Suppressor macrophage treated with lipopolysaccharide for 1 hour (primary cell): ENCODE measurements around the gene SEMA4A.
A peak's percentile ranks its signal among the peaks of the same experiment; 100 is the strongest.
"Not testable (repeated sequence)": the region's sequence is repeated elsewhere in the genome, so short reads cannot be mapped to it uniquely, and the experiment has no call there.

Experiments used
- DNase-seq, 3 donors: peaks; one replicate each; pipeline ENCODE4 v3.0.0-alpha.2; 2020 to 2022

SEMA4A gene

GRCh38 chr1:156153362-156153761 is at the start of gene SEMA4A:
SEMA4A (plus strand) TSS chr1:156153585; CDS start chr1:156154579, 994 bp downstream.
- no peak for DNase-seq

GRCh38 chr1:156104065-156104810 is 49.1 kb upstream of the SEMA4A start:
- DNase-seq: peak; percentile 57 to 65 (median 65)

- no peak for DNase-seq
These were observed 48.2 kb upstream of the SEMA4A start for GRCh38 chr1:156104861-156105832.

- DNase-seq: peak; percentile 30 to 45 (median 42)
These were observed 46.5 kb upstream of the SEMA4A start for GRCh38 chr1:156106624-156107488.

GRCh38 chr1:156108057-156108456 is 45.3 kb upstream of the SEMA4A start:
- DNase-seq: no peak

GRCh38 chr1:156108664-156109241 is 44.6 kb upstream of the SEMA4A start:
- DNase-seq: no peak

- DNase-seq: no peak
These were observed 43.1 kb upstream of the SEMA4A start for GRCh38 chr1:156110252-156110651.

GRCh38 chr1:156111355-156111962 is 41.9 kb upstream of the SEMA4A start:
- no peak for DNase-seq

- DNase-seq: no peak
These were observed 40.9 kb upstream of the SEMA4A start for GRCh38 chr1:156112276-156113137.

- no peak for DNase-seq
These were observed 40.0 kb upstream of the SEMA4A start for GRCh38 chr1:156113282-156113950.

- peak; percentile 94 to 96 (median 95) for DNase-seq
These were observed 39.1 kb upstream of the SEMA4A start, which contains the start of gene LMNA for GRCh38 chr1:156114101-156114918. LMNA (plus strand) TSS chr1:156114711; CDS start chr1:156114919, 208 bp downstream.

GRCh38 chr1:156114919-156115513 is 38.4 kb upstream of the SEMA4A start:
- peak; percentile 47 to 65 (median 48) for DNase-seq

GRCh38 chr1:156115514-156116374 is 37.6 kb upstream of the SEMA4A start:
- DNase-seq: peak in 2 of 3 donors; percentile 40 to 46

- DNase-seq: not testable (repeated sequence)
These were observed 36.7 kb upstream of the SEMA4A start for GRCh38 chr1:156116731-156117130.

- no peak for DNase-seq
These were observed 35.8 kb upstream of the SEMA4A start for GRCh38 chr1:156117414-156118176.

GRCh38 chr1:156118177-156118868 is 35.1 kb upstream of the SEMA4A start:
- DNase-seq: no peak
